RCC 7860 (cell line): ENCODE measurements around the gene DUS2.
"Not testable (repeated sequence)": the region's sequence is repeated elsewhere in the genome, so short reads cannot be mapped to it uniquely, and the experiment has no call there.

ENCODE experiments used
- DNase-seq: peaks from one replicate; pipeline ENCODE4 v3.0.0-alpha.2; 2015; ENCODE audit warnings: low spot score
- FAIRE-seq: peaks from 2 replicates; lab custom pipeline; 2012; peaks lifted over from hg19 to GRCh38; lab: Jason Lieb, UNC

The DUS2 gene

GRCh38 chr16:67998231-67998778 lies 24.8 kb upstream of the DUS2 start:
- FAIRE-seq, DNase-seq: not testable (repeated sequence)

GRCh38 chr16:67998779-67999688 lies 24.1 kb upstream of the DUS2 start, which contains the start of gene DPEP2:
Gene DPEP2, minus strand, starts transcription at chr16:67999484. Its CDS starts 6,272 bp downstream, at chr16:67993212.
- not testable (repeated sequence) for FAIRE-seq, DNase-seq

- no peak for FAIRE-seq
These were observed 23.1 kb upstream of the DUS2 start for GRCh38 chr16:67999985-68000384.

GRCh38 chr16:68000450-68000849 lies 22.6 kb upstream of the DUS2 start:
- DNase-seq: no peak
- FAIRE-seq: no peak

More at GRCh38 chr16:67999985-68000384, 23.1 kb upstream of the DUS2 start:
- DNase-seq: no peak

- DNase-seq: no peak
- FAIRE-seq: no peak
These were observed 20.1 kb upstream of the DUS2 start for GRCh38 chr16:68003031-68003430.

- DNase-seq: no peak
- FAIRE-seq: no peak
These were observed 17.9 kb upstream of the DUS2 start for GRCh38 chr16:68005211-68005610.

- FAIRE-seq: no peak
These were observed 17.2 kb upstream of the DUS2 start for GRCh38 chr16:68005786-68006286.

GRCh38 chr16:68009157-68009735 lies 13.8 kb upstream of the DUS2 start:
- DNase-seq (no peak), FAIRE-seq (no peak)

More at GRCh38 chr16:68005786-68006286, 17.2 kb upstream of the DUS2 start:
- no peak for DNase-seq

GRCh38 chr16:68009872-68010271 lies 13.2 kb upstream of the DUS2 start:
- not testable (repeated sequence) for DNase-seq, FAIRE-seq

GRCh38 chr16:68013440-68013839 lies 9.6 kb upstream of the DUS2 start:
- DNase-seq: no peak
- FAIRE-seq: no peak

GRCh38 chr16:68015681-68016080 lies 7.4 kb upstream of the DUS2 start, which contains the start of gene DPEP2NB:
Gene DPEP2NB, minus strand, starts transcription at chr16:68015911. Its CDS starts 141 bp downstream, at chr16:68015770.
- no peak for FAIRE-seq
- no peak for DNase-seq

- DNase-seq: no peak
- no peak for FAIRE-seq
These were observed 3.9 kb upstream of the DUS2 start for GRCh38 chr16:68019167-68019680.

GRCh38 chr16:68021490-68021889 lies 1.6 kb upstream of the DUS2 start:
- DNase-seq (no peak), FAIRE-seq (no peak)

- FAIRE-seq (no peak), DNase-seq (no peak)
These were observed 781 bp upstream of the DUS2 start for GRCh38 chr16:68022278-68022727.

- FAIRE-seq (no peak), DNase-seq (no peak)
These were observed 5.9 kb downstream of the DUS2 start for GRCh38 chr16:68028996-68029395.

- FAIRE-seq: peak; percentile 80
- DNase-seq: peak; percentile 62
These were observed 7.0 kb downstream of the DUS2 start for GRCh38 chr16:68030108-68030507.

GRCh38 chr16:68031951-68032350 lies 8.9 kb downstream of the DUS2 start:
- DNase-seq (peak; percentile 63), FAIRE-seq (peak; percentile 15)

- FAIRE-seq (no peak), DNase-seq (no peak)
These were observed 10.0 kb downstream of the DUS2 start for GRCh38 chr16:68033101-68033500.

GRCh38 chr16:68035227-68035626 lies 12.1 kb downstream of the DUS2 start:
- DNase-seq: no peak
- FAIRE-seq: no peak

- no peak for DNase-seq
These were observed 14.9 kb downstream of the DUS2 start for GRCh38 chr16:68037841-68038597.

More at GRCh38 chr16:68037841-68038597, 14.9 kb downstream of the DUS2 start:
- no peak for FAIRE-seq
